HG03565 (cell line): ENCODE measurements around the gene MRPS14.

Experiments
- ATAC-seq: cut with Tn5 transposase; IDR thresholded peaks from one replicate; pipeline ENCODE4 v1.9.1; 2021; ENCODE audit warnings: mild to moderate bottlenecking, moderate library complexity; ENCODE audit not compliant: unreplicated experiment

Gene MRPS14

GRCh38 chr1:174988986-174989385 is 34.2 kb downstream of the MRPS14 start:
- ATAC-seq: no peak

- no peak for ATAC-seq
Measured at GRCh38 chr1:174988539-174988938, 34.7 kb downstream of the MRPS14 start.

DNA sequence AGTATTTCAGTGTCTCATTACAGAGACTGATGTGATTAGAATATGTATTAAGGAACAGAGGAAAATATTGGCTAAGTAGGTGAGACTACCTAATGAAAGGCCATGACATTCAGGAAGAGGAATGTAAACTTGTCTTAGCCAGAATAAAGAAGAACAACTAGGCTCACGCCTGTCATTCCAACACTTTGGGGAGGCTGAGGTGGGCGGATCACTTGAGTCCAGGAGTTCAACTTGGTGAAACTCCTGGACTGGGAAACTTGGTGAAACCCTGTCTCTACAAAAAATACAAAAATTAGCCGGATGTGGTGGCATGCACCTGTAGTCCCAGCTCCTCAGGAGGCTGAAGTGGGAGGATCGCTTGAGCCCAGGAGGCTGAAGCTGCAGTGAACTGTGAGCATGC is 38.3 kb downstream of the MRPS14 start:
- no peak for ATAC-seq

DNA sequence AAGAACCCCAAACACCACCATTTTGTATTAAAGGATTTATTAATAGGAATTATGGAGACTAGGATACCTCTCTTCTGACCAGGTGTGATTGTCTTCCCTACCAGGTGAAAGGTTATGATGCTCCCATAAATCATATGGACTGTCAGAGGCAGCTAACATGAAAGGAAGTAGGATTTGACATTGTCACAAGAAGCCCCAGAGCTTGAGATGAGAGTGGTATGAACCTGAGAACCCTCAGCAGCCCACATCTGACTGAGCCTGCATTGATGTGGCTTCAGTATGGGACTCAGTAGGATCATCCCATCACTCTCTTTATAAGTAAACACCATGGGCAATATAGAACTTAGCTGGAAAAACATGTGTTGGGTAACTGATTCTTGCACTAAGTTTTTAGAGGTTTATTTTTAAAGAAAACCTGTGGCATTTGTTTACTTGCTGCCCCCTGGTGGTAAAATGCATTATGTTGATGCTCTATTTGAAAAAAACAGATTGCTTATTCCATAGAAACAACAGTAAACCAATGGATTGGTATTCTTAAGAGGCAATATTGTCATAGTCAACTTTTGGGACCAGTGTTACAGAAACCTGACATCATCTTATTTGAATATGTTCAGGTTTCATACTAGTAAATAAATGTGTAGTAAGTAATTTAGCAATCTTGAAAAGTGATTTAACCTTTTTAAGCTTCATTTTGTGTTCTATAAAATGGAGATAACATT is 40.1 kb downstream of the MRPS14 start:
- ATAC-seq: no peak

DNA sequence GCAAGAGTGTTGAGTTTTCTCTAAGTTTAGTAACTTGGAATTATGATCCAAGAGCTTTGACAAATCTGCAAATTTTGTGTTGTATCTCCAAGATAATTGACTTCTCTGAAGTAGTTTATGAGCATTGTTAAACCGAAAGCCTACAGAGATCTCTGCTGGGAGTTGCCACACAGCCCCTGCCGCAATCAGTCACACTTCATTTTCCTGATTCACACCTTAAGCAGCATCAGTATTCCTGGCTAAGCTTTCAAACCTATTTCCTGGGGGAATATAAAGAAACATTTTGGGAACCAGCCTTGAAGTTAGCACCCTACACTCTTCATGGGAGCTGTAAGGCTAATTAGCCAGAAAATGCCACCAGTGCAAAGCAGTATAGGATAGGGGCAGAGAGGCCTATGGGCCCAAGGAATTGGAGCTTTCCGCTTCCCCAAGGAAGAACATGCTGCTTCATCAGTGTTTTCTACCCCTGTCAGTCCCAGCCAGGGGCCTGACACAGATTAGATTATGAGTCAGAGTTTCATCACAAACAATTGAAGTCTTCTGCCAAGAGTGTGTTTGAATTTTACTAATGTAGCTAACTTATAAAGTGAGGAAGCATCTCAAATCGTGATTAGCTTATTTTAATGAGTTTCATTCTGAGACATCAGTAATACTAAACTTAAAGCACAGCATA is 46.7 kb downstream of the MRPS14 start:
- no peak for ATAC-seq

GRCh38 chr1:174975764-174976163 is 47.5 kb downstream of the MRPS14 start:
- no peak for ATAC-seq

DNA sequence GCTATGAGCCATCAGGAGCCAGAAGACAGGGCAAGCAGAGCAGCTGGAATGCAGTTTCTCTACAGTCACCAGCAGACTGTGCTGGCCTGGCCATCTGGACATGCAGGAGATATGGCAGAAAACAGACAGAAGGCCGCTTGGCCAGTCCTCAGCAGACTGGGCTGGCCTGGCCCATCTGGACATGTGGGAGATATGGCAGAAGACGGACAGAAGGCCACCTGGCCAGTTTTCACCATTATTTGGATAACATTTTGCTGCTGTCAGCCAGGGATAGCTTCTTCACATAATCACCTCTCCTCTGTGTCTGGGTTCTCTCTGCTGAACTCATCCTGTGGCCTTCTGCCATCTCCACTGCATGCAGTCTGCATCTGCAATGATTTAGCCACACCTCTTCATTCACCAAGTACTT is 48.5 kb downstream of the MRPS14 start:
- ATAC-seq: no peak

- no peak for ATAC-seq
Measured at GRCh38 chr1:174971902-174972301, 51.3 kb downstream of the MRPS14 start.

DNA sequence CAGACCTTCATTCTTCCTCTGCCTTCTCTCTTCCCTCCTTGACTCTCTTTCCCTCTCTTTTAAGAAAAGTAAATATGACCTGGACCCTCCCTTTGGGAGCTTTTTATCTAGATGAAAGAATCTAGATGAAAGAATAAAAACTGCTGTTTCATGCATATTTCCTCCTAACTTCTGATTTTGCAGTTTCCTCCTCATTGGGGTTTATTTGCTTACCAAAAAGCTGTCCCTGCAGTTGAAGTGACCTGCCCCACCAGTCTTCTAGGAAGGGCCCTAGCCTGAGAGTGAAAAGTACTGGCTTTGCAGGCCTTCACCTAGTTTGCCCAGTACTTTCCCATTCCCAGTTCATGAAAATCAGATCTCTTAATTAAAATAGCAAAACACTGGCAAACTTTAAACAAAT is 51.8 kb downstream of the MRPS14 start:
- ATAC-seq: no peak

DNA sequence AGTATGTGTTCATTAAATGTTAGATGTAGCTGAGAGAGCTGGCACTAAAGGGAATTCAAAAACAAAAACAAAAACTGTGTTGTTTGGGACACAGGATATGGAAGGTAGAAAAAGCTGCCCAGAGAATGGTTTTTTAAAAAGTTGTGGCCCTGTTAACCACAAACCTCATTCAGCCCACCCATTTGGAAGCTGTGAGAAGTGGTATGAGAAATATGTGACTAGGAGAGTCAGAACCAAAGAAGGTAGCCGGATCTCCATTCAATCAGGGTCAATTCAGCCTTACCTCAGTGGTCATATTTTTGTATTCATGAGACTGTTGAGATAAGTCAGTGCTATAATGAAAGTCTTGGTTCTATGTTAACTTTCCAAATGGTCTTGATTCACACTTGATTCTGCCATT is 53.2 kb downstream of the MRPS14 start:
- no peak for ATAC-seq

DNA sequence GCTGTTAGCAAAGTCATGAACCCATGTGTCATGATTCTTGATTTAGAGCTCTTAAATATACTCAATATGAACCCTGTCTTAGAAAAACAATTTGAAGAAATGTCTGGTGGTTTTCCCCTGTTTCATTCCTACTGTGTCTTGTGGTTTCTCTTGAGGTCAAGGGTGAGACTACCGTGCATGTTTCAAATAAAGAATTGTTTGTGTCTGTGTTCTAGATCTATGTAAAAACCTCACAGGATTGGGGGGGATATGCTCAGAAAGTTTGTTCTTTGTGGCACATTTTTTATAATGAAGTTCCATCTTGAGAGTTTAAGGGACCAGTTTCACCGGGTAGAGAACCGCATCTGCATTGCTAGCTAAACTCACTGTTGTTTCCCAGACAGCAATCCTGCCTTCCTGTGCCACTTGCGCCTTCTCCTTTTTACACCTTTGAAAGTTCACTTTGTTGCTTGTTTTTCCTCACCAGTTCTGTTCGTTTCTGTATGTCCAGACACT is 54.4 kb downstream of the MRPS14 start:
- ATAC-seq: peak; percentile 70

DNA sequence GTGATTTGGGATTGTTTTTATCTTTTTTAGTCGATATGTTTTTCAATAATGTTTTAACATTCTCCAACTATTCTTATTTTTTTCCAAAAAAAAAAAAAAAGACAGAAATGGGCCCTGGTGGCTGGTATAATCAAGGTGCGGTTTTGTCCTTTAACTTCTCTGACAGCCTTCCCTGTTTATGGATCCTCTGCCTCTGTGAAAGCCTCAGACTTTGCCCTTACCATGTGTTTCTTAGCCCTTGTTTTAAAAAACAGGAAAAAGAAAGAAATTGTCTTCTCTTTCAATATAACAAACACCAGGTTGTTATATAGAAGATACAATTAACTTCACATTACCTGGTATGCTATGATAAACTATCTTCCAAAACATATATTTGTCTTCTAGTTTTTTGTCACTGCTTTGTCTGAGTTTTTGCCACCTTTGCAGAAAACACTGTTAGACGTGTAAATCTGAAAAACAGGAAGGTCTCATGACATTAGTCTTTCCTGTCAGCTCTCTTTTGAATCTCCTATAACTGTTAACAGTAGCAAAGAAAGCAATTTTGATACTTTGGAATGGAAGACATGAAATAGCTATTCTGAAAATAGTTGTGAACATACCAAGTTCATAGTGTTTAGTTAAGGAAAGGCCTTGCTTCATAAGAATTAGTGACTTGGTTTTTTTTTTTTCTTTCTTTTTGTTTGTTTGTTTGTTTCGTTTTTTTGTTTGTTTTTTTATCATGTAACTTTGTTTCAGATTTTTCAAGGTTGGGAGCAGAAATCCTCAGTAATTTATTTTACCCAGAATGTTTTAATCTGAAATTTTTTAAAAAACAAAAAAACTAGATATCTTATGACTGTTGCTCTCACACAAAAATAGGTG is 55.1 kb downstream of the MRPS14 start:
- no peak for ATAC-seq

GRCh38 chr1:174966008-174966572 is 57.1 kb downstream of the MRPS14 start:
- no peak for ATAC-seq

- ATAC-seq: no peak
Measured at GRCh38 chr1:174965362-174966007, 57.7 kb downstream of the MRPS14 start.

GRCh38 chr1:174964972-174965361 is 58.3 kb downstream of the MRPS14 start:
- no peak for ATAC-seq

DNA sequence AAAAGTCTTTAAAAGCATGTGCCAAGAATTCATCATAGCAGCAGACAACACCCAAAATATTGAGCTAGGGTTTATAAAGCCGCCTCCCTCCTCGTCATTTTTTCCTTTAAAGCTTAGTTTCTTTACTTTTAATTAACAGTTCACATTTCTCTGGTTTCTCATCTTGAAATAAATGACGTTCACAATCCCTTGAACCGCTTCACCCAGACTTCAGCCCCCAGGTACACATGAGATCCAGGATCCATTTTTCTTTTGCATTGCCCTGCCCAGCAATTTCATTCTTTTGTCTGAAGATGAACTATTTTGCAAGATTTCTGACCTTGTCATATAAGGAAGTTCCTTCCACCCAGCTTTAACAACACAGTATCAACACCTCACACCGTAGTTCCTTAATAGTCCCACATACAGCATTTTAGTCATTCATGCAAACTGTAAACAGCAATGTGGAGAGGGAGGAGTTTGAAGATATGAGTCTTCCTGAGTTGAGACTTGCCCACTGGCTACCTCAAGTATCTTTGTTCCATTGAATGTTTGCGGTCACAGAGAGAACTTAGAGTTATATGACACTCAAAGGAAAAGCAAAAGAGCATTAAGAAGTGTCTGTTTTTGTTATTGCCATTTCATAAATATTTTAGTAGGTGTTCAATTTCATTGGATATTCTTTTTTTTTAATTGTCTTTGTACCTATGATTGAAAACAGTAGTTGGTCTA is 58.8 kb downstream of the MRPS14 start:
- no peak for ATAC-seq

GRCh38 chr1:174963529-174964125 is 59.6 kb downstream of the MRPS14 start:
- ATAC-seq: no peak
